GM12878 (cell line): ENCODE measurements around the gene CLEC20A.

Experiments
- CHD1 ChIP-seq: IDR thresholded peaks from 2 replicates; pipeline ENCODE4 v1.6.1; 2012; ENCODE audit warnings: low read depth, low read length, improper control_type of control experiment
- CHD4 ChIP-seq: fragments of 200-600 bp; sonication (generic); IDR thresholded peaks from 2 replicates; pipeline ENCODE4 v1.6.1; 2016; ENCODE audit warnings: mild to moderate bottlenecking
- CREM ChIP-seq: IDR thresholded peaks from 2 replicates; pipeline ENCODE4 v1.6.1; 2014; ENCODE audit warnings: antibody characterized with exemption, low read depth
- GABPA ChIP-seq: IDR thresholded peaks from 2 replicates; pipeline ENCODE4 v1.6.1; 2014; ENCODE audit warnings: antibody characterized with exemption, low read depth, mild to moderate bottlenecking, inconsistent platforms
- NR2F1 ChIP-seq: fragments of 450-650 bp; conservative IDR thresholded peaks from 2 replicates; pipeline ENCODE4 v1.6.1; 2017; ENCODE audit warnings: mild to moderate bottlenecking
- POLR2A ChIP-seq: IDR thresholded peaks from 2 replicates; pipeline ENCODE4 v1.6.1; 2011; ENCODE audit warnings: low read depth, mild to moderate bottlenecking, low read length
- RBBP5 ChIP-seq: fragments of 200-600 bp; sonication (generic); conservative IDR thresholded peaks from 2 replicates; pipeline ENCODE4 v1.6.1; 2016
- TARDBP ChIP-seq: IDR thresholded peaks from 2 replicates; pipeline ENCODE4 v1.6.1; 2016; ENCODE audit warnings: borderline replicate concordance
- TCF12 ChIP-seq: IDR thresholded peaks from 2 replicates; pipeline ENCODE4 v1.6.1; 2011; ENCODE audit warnings: low read depth, mild to moderate bottlenecking, low read length
- TF ChIP-seq, protein P1 (sequence below), 3 experiments: IDR thresholded peaks in 2 of 3; conservative IDR thresholded peaks in 1 of 3; 2 replicates each; pipeline ENCODE4 v1.5.1; 2011; ENCODE audit warnings: low read depth in 3 of 3, low read length in 3 of 3, mild to moderate bottlenecking in 3 of 3, control low read depth in 2 of 3, moderate library complexity in 2 of 3, inconsistent platforms in 1 of 3, mixed read lengths in 1 of 3; ENCODE audit not compliant: control insufficient read depth in 2 of 3, insufficient read depth in 1 of 3; ENCODE audit errors: extremely low read depth in 1 of 3
- TF ChIP-seq, protein P2 (sequence below): IDR thresholded peaks from 2 replicates; pipeline ENCODE4 v1.6.1; 2011; ENCODE audit warnings: borderline replicate concordance, low read depth, mild to moderate bottlenecking, moderate library complexity, mixed read lengths, low read length; ENCODE audit not compliant: insufficient read depth; ENCODE audit errors: extremely low read length

DNA sequence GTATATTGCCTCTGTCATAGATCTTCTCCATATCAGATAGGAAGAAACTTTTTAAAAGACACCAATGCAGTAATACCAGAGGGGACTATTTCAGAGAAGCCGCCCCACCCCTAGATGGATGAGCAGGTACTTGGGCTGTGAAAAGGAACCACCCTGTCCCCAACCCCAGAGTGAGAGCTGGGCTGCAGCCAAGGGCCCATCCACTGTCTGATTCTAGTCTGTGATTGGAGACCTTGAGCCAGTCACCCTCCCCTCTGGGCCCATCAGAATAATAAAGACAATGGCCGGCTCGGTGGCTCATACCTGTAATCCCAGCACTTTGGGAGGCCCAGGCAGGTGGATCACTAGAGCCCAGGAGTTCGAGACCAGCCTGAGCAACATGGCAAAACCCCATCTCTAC is 5.0 kb downstream of the CLEC20A start:
- TF ChIP-seq NR2F1 (no peak), CHD4 (no peak), CREM (no peak), TCF12 (no peak), GABPA (no peak), CHD1 (no peak), POLR2A (no peak), TARDBP (no peak), RBBP5 (no peak)
- TF ChIP-seq, protein P1, sequence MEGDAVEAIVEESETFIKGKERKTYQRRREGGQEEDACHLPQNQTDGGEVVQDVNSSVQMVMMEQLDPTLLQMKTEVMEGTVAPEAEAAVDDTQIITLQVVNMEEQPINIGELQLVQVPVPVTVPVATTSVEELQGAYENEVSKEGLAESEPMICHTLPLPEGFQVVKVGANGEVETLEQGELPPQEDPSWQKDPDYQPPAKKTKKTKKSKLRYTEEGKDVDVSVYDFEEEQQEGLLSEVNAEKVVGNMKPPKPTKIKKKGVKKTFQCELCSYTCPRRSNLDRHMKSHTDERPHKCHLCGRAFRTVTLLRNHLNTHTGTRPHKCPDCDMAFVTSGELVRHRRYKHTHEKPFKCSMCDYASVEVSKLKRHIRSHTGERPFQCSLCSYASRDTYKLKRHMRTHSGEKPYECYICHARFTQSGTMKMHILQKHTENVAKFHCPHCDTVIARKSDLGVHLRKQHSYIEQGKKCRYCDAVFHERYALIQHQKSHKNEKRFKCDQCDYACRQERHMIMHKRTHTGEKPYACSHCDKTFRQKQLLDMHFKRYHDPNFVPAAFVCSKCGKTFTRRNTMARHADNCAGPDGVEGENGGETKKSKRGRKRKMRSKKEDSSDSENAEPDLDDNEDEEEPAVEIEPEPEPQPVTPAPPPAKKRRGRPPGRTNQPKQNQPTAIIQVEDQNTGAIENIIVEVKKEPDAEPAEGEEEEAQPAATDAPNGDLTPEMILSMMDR (IDR thresholded peaks at IDR 0.05 in 2 of 3, conservative IDR thresholded peaks at IDR 0.05 in 1 of 3; ENCODE audit: control insufficient read depth in 2 of 3, extremely low read depth in 1 of 3, insufficient read depth in 1 of 3, low read depth in 3 of 3, low read length in 3 of 3), result no peak
- TF ChIP-seq, protein P2, sequence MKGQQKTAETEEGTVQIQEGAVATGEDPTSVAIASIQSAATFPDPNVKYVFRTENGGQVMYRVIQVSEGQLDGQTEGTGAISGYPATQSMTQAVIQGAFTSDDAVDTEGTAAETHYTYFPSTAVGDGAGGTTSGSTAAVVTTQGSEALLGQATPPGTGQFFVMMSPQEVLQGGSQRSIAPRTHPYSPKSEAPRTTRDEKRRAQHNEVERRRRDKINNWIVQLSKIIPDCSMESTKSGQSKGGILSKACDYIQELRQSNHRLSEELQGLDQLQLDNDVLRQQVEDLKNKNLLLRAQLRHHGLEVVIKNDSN, result no peak
